Erythroblast (primary cell): ENCODE results near the gene SCD5.

Experiments
- GATA1 ChIP-seq: IDR thresholded peaks from 2 replicates; pipeline ENCODE4 v1.6.1; 2011; ENCODE audit warnings: low read depth, mild to moderate bottlenecking, control low read depth, low read length, moderate library complexity
- POLR2A ChIP-seq: IDR thresholded peaks from 2 replicates; pipeline ENCODE4 v1.6.1; 2011; ENCODE audit warnings: mild to moderate bottlenecking, low read length

- TF ChIP-seq GATA1 (no peak), POLR2A (no peak)
Observed at GRCh38 chr4:82705169-82705927, 93.2 kb downstream of the SCD5 start.
